Measurements from ENCODE around the gene KLF7.

Gene KLF7

GRCh38 chr2:207111757-207112156, 54.0 kb downstream of the KLF7 start:
- DNase-seq = no peak
- Histone ChIP-seq H3K9me3 (no peaks in the 10 kb centered on the region), H3K27me3 (no peaks in the 10 kb centered on the region), H3K27ac (no peak overlapping the region), H3K36me3 (peaks cover 8 to 25% (median 9%) of the 10 kb centered on the region in 3 donors), H3K4me1 (peaks cover 0 to 78% (median 13%) of the 10 kb centered on the region in 4 donors), H3K4me3 (no peak overlapping the region)
- intact Hi-C loops (cut with DNase I; ENCODE audit: low total_unique reads) = no loop called here
- TF ChIP-seq CTCF (IDR thresholded peaks at IDR 0.05) = no peak

GRCh38 chr2:207110715-207111114, 55.0 kb downstream of the KLF7 start:
- Histone ChIP-seq H3K9me3 (no peaks in the 10 kb centered on the region), H3K27me3 (no peaks in the 10 kb centered on the region), H3K36me3 (peaks cover 8 to 32% (median 17%) of the 10 kb centered on the region in 3 donors), H3K27ac (no peak overlapping the region), H3K4me3 (no peak overlapping the region), H3K4me1 (peaks cover 0 to 73% (median 9%) of the 10 kb centered on the region in 4 donors)
- DNase-seq = no peak
- TF ChIP-seq CTCF (IDR thresholded peaks at IDR 0.05) = no peak
- intact Hi-C loops (cut with DNase I; ENCODE audit: low total_unique reads) = no loop called here

- H3K27ac ChIP-seq = no peak overlapping the region
- no peak overlapping the region for H3K4me3 ChIP-seq
- H3K9me3 ChIP-seq = no peaks in the 10 kb centered on the region
- DNase-seq = no peak
- H3K4me1 ChIP-seq = peaks cover 0 to 73% (median 6%) of the 10 kb centered on the region in 4 donors
- no peaks in the 10 kb centered on the region for H3K27me3 ChIP-seq
- intact Hi-C loops (cut with DNase I; ENCODE audit: low total_unique reads) = no loop called here
- H3K36me3 ChIP-seq = peaks cover 9 to 36% (median 21%) of the 10 kb centered on the region in 3 donors
- TF ChIP-seq CTCF (IDR thresholded peaks at IDR 0.05) = no peak
Measured at GRCh38 chr2:207110310-207110709, 55.4 kb downstream of the KLF7 start.

GRCh38 chr2:207109768-207110167, 56.0 kb downstream of the KLF7 start:
- no peak overlapping the region for H3K27ac ChIP-seq
- peaks cover 0 to 72% (median 6%) of the 10 kb centered on the region in 4 donors for H3K4me1 ChIP-seq
- H3K36me3 ChIP-seq = peaks cover 14 to 41% (median 21%) of the 10 kb centered on the region in 3 donors

GRCh38 chr2:207108440-207108839, 57.3 kb downstream of the KLF7 start:
- TF ChIP-seq CTCF (IDR thresholded peaks at IDR 0.05) = no peak
- H3K4me1 ChIP-seq = peaks cover 0 to 66% (median 3%) of the 10 kb centered on the region in 4 donors
- H3K36me3 ChIP-seq = peaks cover 15 to 44% (median 28%) of the 10 kb centered on the region in 3 donors
- DNase-seq = no peak
- H3K9me3 ChIP-seq = no peaks in the 10 kb centered on the region
- H3K27ac ChIP-seq = no peak overlapping the region
- H3K27me3 ChIP-seq = no peaks in the 10 kb centered on the region
- intact Hi-C loops (cut with DNase I; ENCODE audit: low total_unique reads) = no loop called here
- no peak overlapping the region for H3K4me3 ChIP-seq

More at GRCh38 chr2:207109768-207110167, 56.0 kb downstream of the KLF7 start:
- Histone ChIP-seq H3K4me3 (no peak overlapping the region), H3K9me3 (no peaks in the 10 kb centered on the region), H3K27me3 (no peaks in the 10 kb centered on the region)
- intact Hi-C loops (cut with DNase I; ENCODE audit: low total_unique reads) = no loop called here
- DNase-seq = no peak
- TF ChIP-seq CTCF (IDR thresholded peaks at IDR 0.05) = no peak

GRCh38 chr2:207107551-207107950, 58.2 kb downstream of the KLF7 start:
- TF ChIP-seq CTCF (IDR thresholded peaks at IDR 0.05) = no peak
- H3K27me3 ChIP-seq = no peaks in the 10 kb centered on the region
- DNase-seq = no peak
- intact Hi-C loops (cut with DNase I; ENCODE audit: low total_unique reads) = no loop called here
- peaks cover 0 to 66% (median 3%) of the 10 kb centered on the region in 4 donors for H3K4me1 ChIP-seq
- H3K36me3 ChIP-seq = peaks cover 15 to 44% (median 32%) of the 10 kb centered on the region in 3 donors
- no peaks in the 10 kb centered on the region for H3K9me3 ChIP-seq
- H3K4me3 ChIP-seq = no peak overlapping the region
- H3K27ac ChIP-seq = no peak overlapping the region
